Stimulated activated CD8-positive, alpha-beta memory T cell treated with anti-CD3 and anti-CD28 coated beads, Interleukin-4, amount 100 ng/mL, for 24 hours (primary cell): Measurements from ENCODE around the gene SLC7A7.
A peak's percentile ranks its signal among the peaks of the same experiment; 100 is the strongest.
"Not testable (repeated sequence)": the region's sequence is repeated elsewhere in the genome, so short reads cannot be mapped to it uniquely, and the experiment has no call there.

Experiments
- DNase-seq: peaks from one replicate; pipeline ENCODE4 v3.0.0-alpha.2; 2020; ENCODE audit warnings: low read depth

Gene SLC7A7

DNA sequence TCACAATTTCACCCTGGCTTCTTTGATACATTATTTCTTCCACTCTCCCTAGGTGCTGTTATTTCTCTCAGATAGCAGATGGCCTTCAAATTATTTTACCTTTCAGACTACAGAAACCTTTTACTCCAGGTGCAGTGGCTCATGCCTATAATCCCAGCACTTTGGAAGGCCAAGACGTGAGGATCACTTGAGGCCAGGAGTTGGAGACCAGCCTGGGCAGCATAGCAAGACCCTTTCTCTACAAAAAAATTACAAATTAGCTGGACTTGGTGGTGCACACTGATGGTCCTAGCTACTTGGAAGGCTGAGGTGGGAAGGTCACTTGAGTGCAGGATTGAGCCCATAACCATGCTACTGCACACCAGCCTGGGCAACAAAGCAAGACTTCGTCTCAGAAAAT, 23.1 kb downstream of the SLC7A7 start:
- no peak for DNase-seq

DNA sequence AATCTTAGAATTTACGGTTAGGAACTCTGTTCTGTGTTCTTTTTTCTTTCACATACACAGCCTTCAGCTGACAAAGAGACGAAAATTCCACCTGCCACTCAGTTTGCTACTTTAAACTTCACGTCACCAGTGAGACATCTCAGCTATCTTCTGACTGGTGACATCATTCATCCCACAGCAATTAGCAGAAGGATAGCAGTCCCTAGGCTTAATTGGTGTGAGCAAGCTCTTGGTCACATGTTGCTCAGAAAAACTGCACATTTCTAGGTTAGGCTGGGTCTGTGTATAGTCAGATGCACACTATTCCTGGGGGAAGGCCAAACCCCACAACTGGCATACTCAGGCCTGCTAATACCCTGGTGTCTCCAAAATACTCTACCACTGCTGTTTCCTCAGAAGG, 23.9 kb downstream of the SLC7A7 start:
- no peak for DNase-seq

DNA sequence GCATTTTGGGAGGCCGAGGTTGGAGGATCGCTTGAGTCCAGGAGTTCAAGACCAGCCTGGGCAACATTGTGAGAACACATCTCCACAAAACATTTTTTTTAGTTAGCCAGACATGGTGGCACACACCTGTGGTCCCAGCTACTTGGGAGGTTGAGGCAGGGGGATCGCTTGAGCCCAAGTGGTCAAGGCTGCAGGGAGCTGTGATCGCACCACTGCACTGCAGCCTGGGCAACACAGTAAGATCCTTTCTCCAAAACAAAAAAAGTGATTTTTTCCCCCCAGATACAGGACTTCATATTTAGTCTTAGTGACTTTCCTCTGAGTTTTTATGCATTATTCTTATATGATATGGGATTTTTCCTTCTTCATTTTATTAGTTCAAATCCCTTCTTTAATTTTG, 28.6 kb downstream of the SLC7A7 start:
- DNase-seq = no peak

DNA sequence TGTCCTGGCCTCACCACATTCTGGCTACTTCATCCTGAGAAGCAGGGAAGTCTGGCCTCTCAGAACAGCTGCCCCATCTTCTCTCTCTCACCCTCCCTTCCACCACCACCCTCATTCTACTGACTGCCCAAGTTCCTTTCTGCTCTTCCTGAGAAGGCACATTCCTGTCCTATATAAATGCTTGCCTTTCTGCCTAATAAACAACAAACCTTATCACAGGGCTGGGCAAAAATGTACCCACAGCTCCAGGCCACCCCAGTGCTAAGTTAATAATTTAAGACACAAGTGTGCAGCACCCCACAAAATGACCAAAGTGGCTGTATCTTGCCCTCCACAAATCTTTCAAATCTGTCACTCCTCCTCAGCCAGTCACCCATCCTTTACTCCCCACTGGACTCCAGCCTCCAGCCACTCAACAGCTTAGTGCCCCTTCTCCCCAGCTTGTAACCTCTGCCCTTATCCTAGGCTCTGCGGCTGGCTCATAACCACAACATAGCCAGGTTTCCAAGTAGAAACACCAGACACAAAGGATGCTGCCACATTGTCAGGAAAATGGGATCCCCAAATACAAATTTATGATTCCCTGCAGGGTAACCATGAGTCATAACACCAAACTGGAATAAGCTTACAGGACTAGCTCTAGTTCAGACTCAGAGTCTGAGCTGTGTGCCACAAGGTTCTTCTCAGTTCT, 33.8 kb downstream of the SLC7A7 start:
- DNase-seq = no peak

DNA sequence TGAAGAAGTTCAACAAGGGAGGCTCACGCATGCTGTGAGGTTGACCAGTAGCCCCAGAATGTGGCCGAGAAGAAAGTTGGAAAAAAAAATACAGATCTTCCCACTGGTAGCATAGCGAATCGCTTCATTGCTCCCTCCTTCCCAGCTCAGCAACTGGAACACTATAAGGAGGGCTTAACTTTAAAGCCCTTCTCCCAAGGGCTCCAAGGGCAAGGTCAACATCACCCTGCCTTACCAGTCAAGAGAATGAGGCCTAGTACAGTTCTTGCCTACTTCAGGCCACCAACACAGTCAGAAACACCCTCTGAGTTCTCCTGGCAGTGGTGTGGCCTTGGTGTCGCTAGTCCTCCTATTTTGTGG, 34.3 kb downstream of the SLC7A7 start:
- DNase-seq = no peak

DNA sequence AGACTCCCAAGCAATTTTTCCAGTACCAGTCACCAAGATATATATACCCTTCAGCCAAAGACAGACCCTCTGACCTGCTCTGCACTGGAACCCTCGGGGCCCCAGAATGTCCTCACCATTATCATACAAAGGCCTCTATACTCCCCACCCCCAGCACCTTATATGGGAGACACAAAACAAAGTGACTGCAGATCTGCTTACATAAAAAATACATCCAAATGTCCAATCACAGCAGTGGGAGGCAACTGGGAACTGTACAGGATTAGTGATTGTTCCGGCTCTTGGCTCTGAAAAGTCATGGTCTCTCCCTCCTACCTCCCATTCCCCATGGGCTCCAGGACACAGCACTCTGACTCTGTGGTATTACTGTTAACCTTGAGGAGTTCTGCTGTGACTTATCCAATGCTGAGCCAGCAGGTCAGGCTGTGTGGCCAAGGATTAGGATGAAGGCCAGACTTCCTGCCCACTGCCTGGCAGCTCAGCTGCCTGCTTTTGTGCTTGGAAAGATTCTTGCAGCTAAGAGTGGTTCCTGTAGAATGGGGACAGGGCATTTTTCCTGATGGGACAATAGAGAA, 35.0 kb downstream of the SLC7A7 start:
- no peak for DNase-seq

DNA sequence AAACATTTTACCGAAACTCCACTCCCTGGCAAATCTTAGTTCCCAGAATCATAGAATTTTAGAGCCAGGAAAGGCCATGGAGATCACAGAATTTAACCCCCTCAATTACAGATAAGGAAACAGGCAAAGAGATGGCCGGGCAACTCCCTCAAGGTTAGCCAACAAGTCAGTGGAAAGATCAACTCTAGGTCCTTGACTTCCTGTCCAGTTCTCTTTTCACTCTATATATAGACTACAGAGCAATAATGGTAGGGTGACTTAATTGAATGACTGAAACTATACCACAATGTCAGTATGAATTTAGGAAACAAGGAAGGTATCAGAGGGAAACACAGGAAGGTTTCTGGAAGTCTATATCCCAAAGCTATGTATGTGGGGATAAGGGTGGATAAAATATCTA, 37.2 kb downstream of the SLC7A7 start:
- DNase-seq = no peak

DNA sequence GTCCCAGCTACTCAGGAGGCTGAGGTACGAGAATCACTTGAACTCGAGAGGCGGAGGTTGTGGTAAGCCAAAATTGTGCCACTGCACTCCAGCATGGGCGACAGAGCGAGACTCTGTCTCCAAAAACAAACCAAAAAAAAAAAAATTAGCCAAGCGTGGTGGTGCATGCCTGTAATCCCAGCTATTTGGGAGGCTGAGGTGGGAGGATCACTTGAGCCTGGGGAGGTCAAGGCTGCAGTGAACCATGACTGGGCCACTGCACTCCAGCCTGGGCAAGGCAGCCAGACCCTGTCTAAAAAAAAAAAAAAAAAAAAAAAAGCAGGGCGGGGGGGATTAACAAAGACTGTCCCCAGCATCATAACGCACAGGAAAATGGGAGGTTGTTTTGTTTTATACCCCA, 38.4 kb downstream of the SLC7A7 start:
- DNase-seq = not testable (repeated sequence)

DNA sequence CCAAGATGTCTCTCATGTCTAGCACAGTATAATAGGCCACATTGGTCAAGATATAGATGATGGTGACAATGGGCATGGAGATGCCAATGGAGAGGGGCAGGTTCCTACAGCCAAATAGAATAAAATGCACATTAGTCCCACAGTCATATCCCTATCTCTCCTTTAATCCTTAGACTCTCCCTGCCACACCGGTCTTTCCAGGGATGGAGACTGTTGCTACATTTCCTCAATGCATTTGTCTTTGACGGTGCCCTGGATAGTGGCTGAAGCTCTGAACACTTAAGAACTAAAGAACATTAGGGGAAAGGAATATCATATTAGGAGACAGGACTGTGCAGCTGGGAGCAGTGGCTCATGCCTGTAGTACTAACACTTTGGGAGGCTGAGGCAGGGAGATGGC, 39.0 kb downstream of the SLC7A7 start:
- DNase-seq = no peak

DNA sequence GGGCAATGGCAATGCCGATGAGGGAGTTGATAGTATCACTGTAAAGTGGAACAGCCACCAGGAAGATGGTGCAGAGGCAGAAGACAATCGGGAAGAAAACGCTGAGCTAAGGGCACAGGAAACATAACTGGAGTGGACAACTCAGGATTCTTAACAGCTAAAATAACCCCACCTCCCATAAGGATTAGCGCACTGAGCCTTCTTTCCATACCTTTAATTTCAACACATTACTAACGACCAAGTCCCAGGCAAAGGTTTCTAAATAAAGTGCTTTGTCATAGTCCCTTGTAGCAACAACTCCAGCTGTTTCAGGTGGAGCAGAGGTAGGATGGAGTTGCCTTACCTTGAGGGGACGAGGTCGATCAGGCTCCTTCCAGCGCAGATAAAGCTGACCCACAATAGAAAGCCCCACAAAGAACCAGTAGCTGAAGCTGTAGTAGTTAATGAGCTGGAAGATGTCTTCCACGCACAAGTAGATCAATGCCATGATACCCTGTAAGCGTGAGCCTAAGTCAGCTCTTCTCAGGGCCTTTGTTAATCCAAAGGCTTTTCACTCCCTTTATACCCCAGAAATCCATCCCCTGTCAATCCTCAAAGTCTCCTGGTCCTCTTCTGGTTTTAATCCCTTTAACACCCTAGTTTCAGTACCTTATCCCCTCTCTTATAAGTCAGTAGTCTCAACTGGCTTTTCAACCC, 41.1 kb downstream of the SLC7A7 start:
- no peak for DNase-seq

DNA sequence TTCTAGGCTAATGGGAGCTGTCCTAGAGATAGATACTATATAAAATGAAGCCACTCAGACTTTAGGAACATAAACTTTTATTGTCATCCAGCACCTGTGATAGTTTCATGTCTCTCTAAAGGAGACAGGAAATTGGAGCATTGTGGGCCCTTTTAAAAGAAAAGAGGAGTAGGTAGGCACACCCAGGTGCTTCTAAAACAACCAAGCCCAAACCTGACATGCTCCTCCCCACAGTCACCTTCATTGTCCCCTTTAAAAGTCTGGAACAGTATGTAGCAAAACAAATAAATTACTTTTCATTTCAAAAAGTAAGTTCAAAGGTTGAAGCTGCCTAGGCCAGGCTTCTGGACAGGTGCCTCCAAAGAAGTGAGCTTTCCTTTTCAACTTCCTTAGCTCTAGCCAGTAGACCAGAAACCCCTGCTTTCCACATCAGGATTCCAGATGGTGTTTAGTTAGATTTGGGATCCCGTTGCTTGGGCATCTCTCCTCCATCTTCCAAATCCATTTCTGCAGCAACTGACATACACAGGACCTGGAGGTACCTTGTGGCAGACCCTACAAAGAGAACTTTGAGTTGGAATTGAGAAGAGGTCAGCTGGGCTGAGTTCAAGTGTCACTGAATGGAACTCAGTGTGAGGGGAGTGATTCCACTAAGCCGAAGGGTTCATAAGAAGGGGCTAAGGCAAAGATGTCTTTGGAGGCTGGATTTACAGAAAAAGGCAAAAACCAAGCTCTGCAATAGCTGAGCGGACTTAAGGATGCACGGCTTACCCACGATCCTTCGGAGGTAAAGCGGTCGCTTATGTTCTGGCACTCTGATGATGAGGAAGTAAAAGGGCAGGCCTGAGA, 41.8 kb downstream of the SLC7A7 start:
- DNase-seq = no peak

DNA sequence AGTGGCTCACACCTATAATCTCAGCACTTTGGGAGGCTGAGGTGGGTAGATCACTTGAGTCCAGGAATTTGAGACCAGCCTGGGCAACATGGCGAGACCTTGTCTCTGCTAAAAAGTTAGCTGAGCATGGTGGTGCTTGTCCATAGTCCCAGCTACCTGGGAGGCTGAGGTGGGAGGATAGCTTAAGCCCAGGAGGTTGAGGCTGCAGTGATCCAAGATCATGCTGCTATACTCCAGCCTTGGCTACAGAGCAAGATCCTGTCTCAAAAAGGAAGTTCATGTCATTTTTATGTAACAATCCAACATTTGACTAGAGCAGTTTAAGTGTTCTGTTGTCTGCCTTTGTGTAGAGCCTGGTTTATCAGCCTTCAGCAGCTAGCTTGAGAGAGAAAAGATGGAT, 42.5 kb downstream of the SLC7A7 start:
- no peak for DNase-seq

DNA sequence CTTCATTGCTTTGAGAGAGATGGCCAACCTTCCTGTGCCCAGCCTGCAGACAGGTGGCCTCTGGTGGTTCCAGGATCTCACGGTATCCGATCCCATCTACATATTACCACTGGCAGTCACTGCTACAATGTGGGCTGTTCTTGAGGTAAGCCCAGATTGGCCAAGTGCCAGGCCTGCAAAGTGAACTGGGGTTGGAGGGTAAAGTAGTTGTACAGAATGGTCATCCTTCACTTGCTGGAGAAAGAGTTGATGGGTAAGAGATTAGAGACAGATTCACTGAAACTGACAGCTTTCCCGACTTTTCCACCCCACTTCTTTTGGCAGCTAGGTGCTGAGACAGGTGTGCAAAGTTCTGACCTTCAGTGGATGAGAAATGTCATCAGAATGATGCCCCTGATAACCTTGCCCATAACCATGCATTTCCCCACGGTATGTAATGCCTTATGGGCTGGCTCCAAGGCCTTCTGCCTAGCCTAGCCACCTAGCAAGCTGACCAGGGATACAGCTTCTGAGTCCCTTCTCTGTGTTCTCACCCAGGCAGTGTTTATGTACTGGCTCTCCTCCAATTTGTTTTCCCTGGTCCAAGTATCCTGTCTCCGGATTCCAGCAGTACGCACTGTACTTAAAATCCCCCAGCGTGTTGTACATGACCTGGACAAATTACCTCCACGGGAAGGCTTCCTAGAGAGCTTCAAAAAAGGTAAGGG, 44.6 kb downstream of the SLC7A7 start:
- no peak for DNase-seq

DNA sequence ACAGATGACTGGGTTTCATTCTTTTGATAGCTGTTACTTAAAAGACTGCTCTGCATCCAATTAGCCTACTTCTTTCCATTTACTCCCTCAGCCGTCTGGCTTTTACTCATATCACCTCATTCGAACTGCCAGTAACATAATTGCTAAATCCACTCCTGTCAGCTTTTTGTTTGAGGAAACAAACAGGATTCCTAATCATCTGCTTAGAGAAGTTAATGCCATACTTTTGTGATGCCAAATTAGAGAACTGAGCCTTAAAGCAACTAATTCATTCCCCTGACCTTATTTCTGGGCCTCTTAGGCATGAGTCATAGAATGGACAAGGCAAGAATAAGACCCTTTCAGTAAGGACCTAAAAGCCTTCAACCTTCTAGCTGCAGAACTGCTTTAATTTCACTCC, 45.9 kb downstream of the SLC7A7 start:
- no peak for DNase-seq

DNA sequence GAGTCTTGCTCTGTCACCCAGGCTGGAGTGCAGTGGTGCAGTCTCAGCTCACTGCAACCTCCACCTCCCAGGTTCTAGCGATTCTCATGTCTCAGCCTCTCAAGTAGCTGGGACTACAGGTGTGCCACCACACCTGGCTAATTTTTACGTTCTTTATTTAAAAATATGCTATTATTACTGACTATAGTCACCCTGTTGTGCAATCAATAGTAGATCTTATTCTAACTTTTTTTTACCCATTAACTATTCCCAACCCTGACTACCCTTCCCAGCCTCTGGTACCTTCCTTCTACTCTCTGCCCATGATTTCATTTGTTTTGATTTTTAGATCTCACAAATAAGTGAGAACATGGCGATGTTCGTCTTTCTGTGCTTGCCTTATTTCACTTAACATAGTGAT, 46.3 kb downstream of the SLC7A7 start:
- DNase-seq = no peak

DNA sequence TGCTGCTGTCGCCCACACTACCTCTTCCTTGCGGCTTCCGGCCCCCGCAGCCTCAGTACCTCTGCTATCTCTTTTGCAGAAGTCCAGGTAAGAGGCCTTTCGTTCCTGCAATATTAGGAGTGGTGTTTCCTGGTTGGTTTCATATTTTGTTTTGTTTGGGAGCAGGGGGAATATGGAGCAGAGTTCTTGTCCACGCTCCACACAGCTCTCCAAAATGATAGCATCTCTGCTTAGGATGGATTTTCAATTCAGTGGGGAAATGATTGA, 48.0 kb downstream of the SLC7A7 start:
- DNase-seq = no peak

DNA sequence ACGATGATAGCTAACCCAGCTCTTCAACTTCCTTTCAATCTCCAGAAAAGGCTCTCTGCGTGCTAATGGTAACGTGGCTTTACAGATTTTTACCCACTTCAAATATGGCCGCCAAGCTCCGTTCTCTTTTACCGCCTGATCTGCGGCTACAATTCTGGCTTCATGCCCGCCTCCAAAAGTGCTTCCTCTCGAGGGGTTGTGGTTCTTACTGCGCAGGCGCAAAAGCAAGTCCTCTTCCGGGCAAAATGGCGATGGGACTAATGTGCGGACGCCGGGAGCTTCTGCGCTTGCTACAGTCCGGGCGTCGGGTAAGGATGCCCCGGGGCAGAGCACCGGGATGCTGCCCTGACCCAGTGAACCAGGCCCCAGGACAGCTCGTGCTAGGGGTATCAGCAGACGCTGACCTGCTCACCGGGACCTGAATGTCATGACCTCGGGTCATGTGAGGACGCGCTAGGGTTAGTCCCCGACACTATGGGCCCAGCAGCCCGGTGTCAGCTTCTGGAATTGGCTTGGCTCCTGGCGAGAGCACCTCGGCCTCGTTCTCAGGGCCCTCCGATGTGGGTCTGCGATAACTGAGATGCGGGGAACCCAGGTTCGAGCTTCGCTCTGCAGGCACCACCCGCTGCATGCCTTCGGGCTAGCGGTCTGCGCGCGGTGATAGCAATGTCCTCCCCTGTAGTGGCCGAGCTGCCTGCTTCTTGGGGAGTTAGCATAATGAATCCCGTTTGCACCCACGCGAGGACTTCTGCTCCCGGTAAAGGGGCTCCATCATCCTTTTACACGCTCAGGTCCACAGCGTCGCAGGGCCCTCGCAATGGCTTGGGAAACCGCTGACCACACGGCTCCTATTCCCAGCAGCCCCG, 48.5 kb downstream of the SLC7A7 start, which contains the start of gene OXA1L:
Gene OXA1L (plus strand): TSS at position 232 of the 866 bp plus-strand sequence. CDS start 14 bp downstream, at position 246.
- DNase-seq = peak; percentile 90

DNA sequence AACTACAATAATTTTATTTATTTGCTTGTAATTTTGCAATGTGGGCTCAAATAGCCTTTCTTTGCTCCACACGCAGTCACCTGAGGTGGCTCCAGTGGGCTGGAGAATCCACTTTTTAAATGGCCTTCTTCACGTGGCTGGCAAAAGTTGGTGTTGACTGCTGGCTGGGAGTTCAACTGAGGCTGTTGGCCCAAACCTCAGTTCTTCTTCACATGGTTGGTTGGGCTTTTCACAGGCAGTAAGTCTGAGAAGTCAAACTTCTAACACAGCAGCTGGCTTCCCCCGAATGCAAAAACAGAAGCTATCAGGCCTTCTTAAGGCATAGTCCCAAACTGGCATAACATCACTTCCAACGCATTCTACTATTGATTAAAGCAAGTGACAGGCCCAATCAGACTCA, 50.9 kb downstream of the SLC7A7 start:
- no peak for DNase-seq

DNA sequence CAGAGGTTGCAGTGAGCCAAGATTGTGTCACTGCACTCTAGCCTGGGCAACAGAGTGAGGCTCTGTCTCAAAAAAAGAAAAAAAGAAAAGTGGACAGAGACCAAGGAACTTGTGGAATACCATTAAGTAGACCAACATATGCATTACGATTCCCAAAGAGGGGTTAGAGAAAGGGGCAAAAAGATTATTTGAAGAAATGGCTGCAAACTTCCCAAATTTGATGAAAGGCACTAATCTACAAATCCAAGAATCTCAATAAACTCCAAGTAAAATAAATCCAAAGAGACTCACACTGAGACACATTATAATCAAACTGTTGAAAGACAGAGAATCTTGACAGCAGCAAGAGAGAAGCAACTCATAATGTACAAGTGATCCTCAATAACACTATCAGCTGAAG, 53.5 kb downstream of the SLC7A7 start:
- DNase-seq = no peak

DNA sequence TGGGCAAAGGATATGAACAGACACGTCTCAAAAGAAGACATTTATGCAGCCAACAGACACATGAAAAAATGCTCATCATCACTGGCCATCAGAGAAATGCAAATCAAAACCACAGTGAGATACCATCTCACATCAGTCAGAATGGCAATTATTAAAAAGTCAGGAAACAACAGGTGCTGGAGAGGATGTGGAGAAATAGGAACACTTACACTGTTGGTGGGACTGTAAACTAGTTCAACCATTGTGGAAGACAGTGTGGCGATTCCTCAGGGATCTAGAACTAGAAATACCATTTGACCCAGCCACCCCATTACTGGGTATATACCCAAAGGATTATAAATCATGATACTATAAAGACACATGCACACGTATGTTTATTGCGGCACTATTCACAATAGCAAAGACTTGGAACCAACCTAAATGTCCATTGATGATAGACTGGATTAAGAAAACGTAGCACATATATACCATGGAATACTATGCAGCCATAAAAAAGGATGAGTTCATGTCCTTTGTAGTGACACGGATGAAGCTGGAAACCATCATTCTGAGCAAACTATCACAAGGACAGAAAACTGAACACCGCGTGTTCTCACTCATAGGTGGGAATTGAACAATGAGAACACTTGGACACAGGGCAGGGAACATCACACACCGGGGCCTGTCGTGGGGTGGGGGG, 57.1 kb downstream of the SLC7A7 start:
- not testable (repeated sequence) for DNase-seq

DNA sequence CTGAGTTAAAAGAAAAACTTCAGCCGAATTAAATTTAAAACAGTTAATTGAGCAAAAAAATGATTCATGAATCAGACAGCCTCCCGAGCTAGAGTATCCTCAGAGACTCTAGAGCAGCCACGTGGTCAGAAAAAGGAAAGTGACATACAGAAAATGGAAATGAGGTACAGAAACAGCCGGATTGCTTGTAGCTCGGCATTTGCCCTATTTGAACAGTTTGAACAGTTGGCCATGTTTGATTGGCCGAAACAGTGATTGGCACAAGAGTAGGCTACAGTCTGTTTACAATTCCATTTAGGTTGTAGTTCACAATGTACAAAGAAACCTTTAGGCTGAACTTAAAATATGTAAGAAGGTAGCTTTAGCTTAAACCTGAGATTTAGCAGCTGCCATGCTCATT, 61.6 kb downstream of the SLC7A7 start:
- DNase-seq = no peak
